H1 (cell line): Measurements from ENCODE around the gene MYOCOS. TPM values are rescaled to one million over a fixed set of nuclear protein-coding genes. Genes with fewer than 3 reads are reported as not detected.

Source experiments
- CTCF ChIA-PET: fragments of 300-600 bp; sonication (Branson Sonifier 250); formaldehyde crosslinking; loops from one replicate; lab custom pipeline; 2021; ENCODE audit not compliant: partially characterized antibody; lab: Charles Lee
- POLR2A ChIA-PET: fragments of 300-600 bp; sonication (Branson Sonifier 250); formaldehyde crosslinking; loops from one replicate; lab custom pipeline; 2021; ENCODE audit warnings: inconsistent platforms; ENCODE audit not compliant: partially characterized antibody; lab: Charles Lee
- DNase-seq, 2 experiments: peaks; one replicate each; pipeline versions ENCODE4 v3.0.0 to v3.0.0-alpha.2; 2010 to 2022; ENCODE audit warnings: low spot score in 2 of 2, low read depth in 1 of 2, mixed read lengths in 1 of 2
- FAIRE-seq: peaks from 2 replicates; lab custom pipeline; 2011; peaks lifted over from hg19 to GRCh38; lab: Jason Lieb, UNC
- H2AFZ ChIP-seq: 2 replicates; pipeline ENCODE4 v1.8.1; 2012; ENCODE audit warnings: low read length, inconsistent platforms
- H2AK5ac ChIP-seq: 2 replicates; pipeline ENCODE4 v1.6.1; 2013; ENCODE audit warnings: low read depth, low read length
- H2BK120ac ChIP-seq: replicated peaks from 2 replicates; pipeline ENCODE3; 2013; ENCODE audit warnings: low read depth, low read length, inconsistent platforms
- H2BK12ac ChIP-seq: 2 replicates; pipeline ENCODE4 v1.6.1; 2013; ENCODE audit warnings: low read depth, low read length
- H2BK15ac ChIP-seq: 2 replicates; pipeline ENCODE4 v1.6.1; 2013; ENCODE audit warnings: low read length
- H2BK20ac ChIP-seq: 2 replicates; pipeline ENCODE4 v1.6.1; 2013; ENCODE audit warnings: low read length
- H2BK5ac ChIP-seq: 2 replicates; pipeline ENCODE4 v1.6.1; 2013; ENCODE audit warnings: low read depth, low read length
- H3K14ac ChIP-seq: 2 replicates; pipeline ENCODE4 v1.6.1; 2013; ENCODE audit warnings: inconsistent platforms; ENCODE audit not compliant: insufficient read length
- H3K18ac ChIP-seq: 2 replicates; pipeline ENCODE4 v1.6.1; 2013; ENCODE audit warnings: low read length; ENCODE audit errors: extremely low read depth
- H3K23ac ChIP-seq: 2 replicates; pipeline ENCODE4 v1.6.1; 2013; ENCODE audit warnings: inconsistent platforms; ENCODE audit not compliant: insufficient read length
- H3K23me2 ChIP-seq: 2 replicates; pipeline ENCODE4 v1.6.1; 2013; ENCODE audit warnings: low read depth, low read length
- H3K27ac ChIP-seq: 2 replicates; pipeline ENCODE4 v1.6.1; 2011; ENCODE audit warnings: low read depth, low read length, inconsistent platforms
- H3K27me3 ChIP-seq, 4 experiments: replicated peaks in 1 of 4; 1 replicate in 1 of 4; 2 replicates in 3 of 4; pipeline versions ENCODE4 v1.6.1 to v1.8.1; 2011 to 2013; ENCODE audit warnings: low read length in 3 of 4, mild to moderate bottlenecking in 3 of 4, inconsistent platforms in 2 of 4, mixed read lengths in 2 of 4, moderate library complexity in 1 of 4; ENCODE audit not compliant: control insufficient read depth in 3 of 4, insufficient read depth in 3 of 4; ENCODE audit errors: extremely low read depth in 1 of 4
- H3K36me3 ChIP-seq, 4 experiments: 2 replicates each; pipeline versions ENCODE4 v1.6.1 to v1.8.1; 2011 to 2013; ENCODE audit warnings: mild to moderate bottlenecking in 4 of 4, low read length in 3 of 4, moderate library complexity in 2 of 4, control low read depth in 1 of 4, inconsistent platforms in 1 of 4; ENCODE audit not compliant: insufficient read depth in 4 of 4, control insufficient read depth in 2 of 4
- H3K4ac ChIP-seq: replicated peaks from 2 replicates; pipeline ENCODE3; 2013; ENCODE audit warnings: low read length, low read depth, mixed read lengths, inconsistent platforms; ENCODE audit not compliant: insufficient read length
- H3K4me1 ChIP-seq, 4 experiments: replicated peaks in 1 of 4; 1 replicate in 1 of 4; 2 replicates in 3 of 4; pipeline versions ENCODE4 v1.6.1 to v1.8.1; 2011 to 2013; ENCODE audit warnings: low read length in 3 of 4, inconsistent platforms in 2 of 4, mixed read lengths in 1 of 4; ENCODE audit not compliant: insufficient read depth in 4 of 4, control insufficient read depth in 3 of 4
- H3K4me2 ChIP-seq, 2 experiments: 2 replicates each; pipeline versions ENCODE4 v1.6.1 to v1.8.1; 2011 to 2013; ENCODE audit warnings: low read depth in 2 of 2, low read length in 2 of 2, control low read depth in 1 of 2, inconsistent platforms in 1 of 2, mild to moderate bottlenecking in 1 of 2; ENCODE audit not compliant: insufficient read depth in 1 of 2
- H3K4me3 ChIP-seq, 4 experiments: fragments of 200-600, 300-600 bp in 1 of 4; sonication (generic), shearing (Covaris generic), sonication (Bioruptor Twin) in 1 of 4; 2 replicates each; pipeline versions ENCODE4 v1.5.1 to v1.8.1; 2011 to 2016; ENCODE audit warnings: low read length in 4 of 4, low read depth in 3 of 4, control low read depth in 2 of 4, inconsistent platforms in 2 of 4, mild to moderate bottlenecking in 2 of 4, mixed read lengths in 1 of 4, moderate library complexity in 1 of 4; ENCODE audit not compliant: insufficient read depth in 2 of 4; ENCODE audit errors: extremely low read depth in 1 of 4
- H3K56ac ChIP-seq: replicated peaks from 2 replicates; pipeline ENCODE3; 2013; ENCODE audit warnings: low read depth, mild to moderate bottlenecking, mixed read lengths, low read length, inconsistent platforms; ENCODE audit not compliant: insufficient read length
- H3K79me1 ChIP-seq: 2 replicates; pipeline ENCODE4 v1.6.1; 2013; ENCODE audit warnings: low read depth, low read length, control low read depth
- H3K79me2 ChIP-seq, 2 experiments: 2 replicates each; pipeline versions ENCODE4 v1.6.1 to v1.8.1; 2012 to 2013; ENCODE audit warnings: low read length in 2 of 2, mild to moderate bottlenecking in 2 of 2, inconsistent platforms in 1 of 2; ENCODE audit not compliant: insufficient read depth in 2 of 2, control insufficient read depth in 1 of 2
- H3K9ac ChIP-seq, 4 experiments: replicated peaks in 1 of 4; 1 replicate in 1 of 4; 2 replicates in 3 of 4; pipeline versions ENCODE4 v1.6.1 to v1.8.1; 2011 to 2013; ENCODE audit warnings: low read depth in 3 of 4, low read length in 3 of 4, control low read depth in 2 of 4, mild to moderate bottlenecking in 2 of 4, moderate library complexity in 2 of 4, inconsistent platforms in 1 of 4; ENCODE audit errors: extremely low read depth in 1 of 4
- H3K9me3 ChIP-seq, 2 experiments: 2 replicates each; pipeline versions ENCODE4 v1.6.1 to v1.8.1; 2012 to 2013; ENCODE audit warnings: mild to moderate bottlenecking in 2 of 2, moderate library complexity in 2 of 2, control low read depth in 1 of 2, inconsistent platforms in 1 of 2, low read depth in 1 of 2, low read length in 1 of 2, mixed read lengths in 1 of 2; ENCODE audit not compliant: insufficient read depth in 2 of 2
- H4K20me1 ChIP-seq, 2 experiments: replicated peaks in 1 of 2; 2 replicates each; pipeline versions ENCODE3 to v1.8.1; 2011 to 2013; ENCODE audit warnings: inconsistent platforms in 2 of 2, low read length in 2 of 2, mild to moderate bottlenecking in 1 of 2; ENCODE audit not compliant: insufficient read depth in 2 of 2, control insufficient read depth in 1 of 2
- H4K5ac ChIP-seq: 2 replicates; pipeline ENCODE4 v1.6.1; 2013; ENCODE audit warnings: low read length, low read depth, mixed read lengths, inconsistent platforms; ENCODE audit not compliant: insufficient read length
- H4K8ac ChIP-seq: 2 replicates; pipeline ENCODE4 v1.8.0; 2013; ENCODE audit warnings: mild to moderate bottlenecking, moderate library complexity, low read length, inconsistent platforms; ENCODE audit not compliant: insufficient read depth; ENCODE audit errors: extremely low read depth
- H4K91ac ChIP-seq: replicated peaks from 2 replicates; pipeline ENCODE3; 2013; ENCODE audit warnings: low read length, mixed read lengths, inconsistent platforms; ENCODE audit not compliant: insufficient read length
- CBX5 ChIP-seq: fragments of 300-800, 300-1000 bp; sonication (generic); IDR thresholded peaks from 2 replicates; pipeline ENCODE4 v1.7.1; 2016; ENCODE audit warnings: antibody characterized with exemption, low read length, low read depth
- CTBP2 ChIP-seq: IDR thresholded peaks from 2 replicates; pipeline ENCODE4 v1.7.0; 2011; ENCODE audit warnings: borderline replicate concordance, mild to moderate bottlenecking, moderate library complexity, mixed read lengths, low read length; ENCODE audit not compliant: insufficient read depth, insufficient read length
- SAP30 ChIP-seq: fragments of 300-600 bp; sonication (generic); IDR thresholded peaks from 2 replicates; pipeline ENCODE4 v1.7.1; 2012; ENCODE audit warnings: low read length, moderate library complexity, mild to moderate bottlenecking, inconsistent platforms; ENCODE audit not compliant: insufficient read depth, insufficient replicate concordance
- SP2 ChIP-seq: IDR thresholded peaks from 2 replicates; pipeline ENCODE4 v1.6.1; 2012; ENCODE audit warnings: mild to moderate bottlenecking, low read length, inconsistent platforms
- WGBS, 2 experiments: shearing (Covaris generic) in 1 of 2; methylation state at CpG; one replicate each; pipeline versions ENCODE4 v1.1.6 to v1.1.7; 2013 to 2015; ENCODE audit warnings: low lambda C conversion rate in 2 of 2, mixed read lengths in 2 of 2, inconsistent platforms in 1 of 2, low coverage in 1 of 2, missing lambda C conversion rate in 1 of 2; ENCODE audit not compliant: insufficient replicate concordance in 2 of 2, insufficient coverage in 1 of 2, insufficient read length in 1 of 2; ENCODE audit errors: extremely low coverage in 1 of 2, missing lambda C conversion rate in 1 of 2; 5-methylcytosine and 5-hydroxymethylcytosine counted together
- polyA plus RNA-seq, 7 experiments: library from polyadenylated mRNA; depleted of rRNA in 3 of 7; stranded (reverse) in 5 of 7; unstranded in 2 of 7; fragments of >200 nt in 5 of 7; fragments of 200-250 nt in 2 of 7; gene quantifications; 1 replicate in 5 of 7; 2 replicates in 1 of 7; 4 replicates in 1 of 7; pipeline versions ENCODE4 v1.2.1 to v1.2.3, GENCODE V29; 2011 to 2013; ENCODE audit warnings: missing spikeins in 2 of 7, mixed read lengths in 2 of 7
- total RNA-seq: library from RNA; stranded (reverse); fragmentation: NEBNext Ultra II Directional; extraction: Animal tissue kit (Norgen Biotek cat#: 25700); gene quantifications from 2 replicates; pipeline ENCODE4 v1.2.1, GENCODE V29; 2021

The MYOCOS gene
- total and polyA plus RNA-seq, 2 of the 8 experiments (the other 6 are each of a cell fraction or from before 2014, with no cell fraction given): not detected

GRCh38 chr1:171590022-171590421 lies 32.0 kb upstream of the MYOCOS start:
- no peak for FAIRE-seq
- Histone ChIP-seq H2BK12ac (no peak overlapping the region), H3K27ac (no peak overlapping the region), H3K18ac (no peak overlapping the region), H3K9ac (no peak overlapping the region), H3K4ac (no peak overlapping the region), H2AFZ (no peak overlapping the region), H3K4me3 (no peak overlapping the region), H2BK120ac (no peak overlapping the region), H3K79me2 (no peaks in the 10 kb centered on the region), H3K23me2 (no peaks in the 10 kb centered on the region), H3K4me1 (no peaks in the 10 kb centered on the region), H2AK5ac (no peak overlapping the region), H3K27me3 (no peaks in the 10 kb centered on the region), H3K56ac (no peak overlapping the region), H3K79me1 (no peaks in the 10 kb centered on the region), H2BK15ac (no peak overlapping the region), H3K23ac (no peak overlapping the region), H4K8ac (no peak overlapping the region), H2BK5ac (no peak overlapping the region), H3K14ac (no peak overlapping the region), H3K4me2 (no peak overlapping the region), H3K36me3 (peaks cover 32 to 81% (median 65%) of the 10 kb centered on the region in 4 experiments), H2BK20ac (no peak overlapping the region), H4K20me1 (no peaks in the 10 kb centered on the region), H4K91ac (no peak overlapping the region), H3K9me3 (no peaks in the 10 kb centered on the region), H4K5ac (no peak overlapping the region)
- 85% methylated on average over 1 of the region's 1 CpG; no CpG with 5 or more reads in 1 of the 2 experiments for WGBS, 2 experiments
- DNase-seq: no peak
- CTCF ChIA-PET: interaction anchor here (1.0 kb wide), 1 partner anchor 13 kb away, joined by 3 read pairs; no protein-coding TSS in a partner anchor
- POLR2A ChIA-PET: no interaction called here
- no peak for TF ChIP-seq CBX5
- no peak for TF ChIP-seq SAP30
- TF ChIP-seq CTBP2: no peak
- no peak for TF ChIP-seq SP2
